Measurements from ENCODE around the gene SMO.

- TF ChIP-seq POLR2A (IDR thresholded peaks at IDR 0.05; ENCODE audit: low read depth, low read length) (no peak), CTCF (IDR thresholded peaks at IDR 0.05; ENCODE audit: extremely low read depth in 1 of 2, insufficient read depth in 1 of 2, low read depth in 1 of 2, low read length in 2 of 2) (no peak), EZH2 (IDR thresholded peaks at IDR 0.05; ENCODE audit: borderline replicate concordance, low read depth, low read length, severe bottlenecking) (no peak), POLR2AphosphoS5 (IDR thresholded peaks at IDR 0.05; ENCODE audit: insufficient read depth, low read depth, low read length) (no peak), MYC (IDR thresholded peaks at IDR 0.05; ENCODE audit: low read depth, low read length) (no peak), FOS (IDR thresholded peaks at IDR 0.05; ENCODE audit: borderline replicate concordance, insufficient read depth, low read length) (no peak), MAX (IDR thresholded peaks at IDR 0.05; ENCODE audit: insufficient read depth, insufficient read length) (no peak), GATA2 (IDR thresholded peaks at IDR 0.05; ENCODE audit: insufficient read depth, insufficient read length, low read depth, low read length) (no peak), JUN (IDR thresholded peaks at IDR 0.05; ENCODE audit: borderline replicate concordance, insufficient read depth, insufficient read length, low read depth) (no peak)
These were observed 3.3 kb upstream of the SMO start for GRCh38 chr7:129184981-129185670.

Measured in endothelial cell of umbilical vein (primary cell).